ENCODE data around the gene KCNQ1. TPM values are rescaled to one million over a fixed set of nuclear protein-coding genes. Genes with fewer than 3 reads are reported as not detected.

The KCNQ1 gene
- total and polyA plus RNA-seq, 2 of the 13 experiments (the other 11 are each of a cell fraction or from before 2014, with no cell fraction given): 0.02 to 0.08 TPM

DNA sequence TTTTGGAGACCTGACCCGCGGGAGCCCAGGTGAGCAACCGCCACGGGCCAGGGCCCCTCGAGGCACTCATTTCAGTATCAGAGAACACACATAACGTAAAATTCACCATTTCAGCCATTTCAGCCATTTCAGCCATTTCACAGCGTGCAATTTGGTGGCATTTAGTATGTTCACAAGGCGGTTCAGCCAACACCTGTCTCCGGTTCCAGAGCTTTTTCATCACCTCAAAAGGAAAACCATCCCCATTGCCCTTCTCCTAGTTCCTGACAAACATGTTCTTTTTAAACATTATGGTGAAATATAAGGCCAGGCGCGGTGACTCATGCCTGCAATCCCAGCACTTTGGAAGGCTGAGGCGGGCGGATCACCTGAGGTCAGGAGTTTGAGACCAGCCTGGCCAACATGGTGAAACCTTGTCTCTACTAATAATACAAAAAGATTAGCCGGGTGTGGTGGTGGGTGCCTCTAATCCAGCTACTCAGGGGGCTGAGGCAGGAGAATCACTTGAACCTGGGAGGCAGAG lies 119.3 kb downstream of the KCNQ1 start (continued):
- TF ChIP-seq, protein P1, sequence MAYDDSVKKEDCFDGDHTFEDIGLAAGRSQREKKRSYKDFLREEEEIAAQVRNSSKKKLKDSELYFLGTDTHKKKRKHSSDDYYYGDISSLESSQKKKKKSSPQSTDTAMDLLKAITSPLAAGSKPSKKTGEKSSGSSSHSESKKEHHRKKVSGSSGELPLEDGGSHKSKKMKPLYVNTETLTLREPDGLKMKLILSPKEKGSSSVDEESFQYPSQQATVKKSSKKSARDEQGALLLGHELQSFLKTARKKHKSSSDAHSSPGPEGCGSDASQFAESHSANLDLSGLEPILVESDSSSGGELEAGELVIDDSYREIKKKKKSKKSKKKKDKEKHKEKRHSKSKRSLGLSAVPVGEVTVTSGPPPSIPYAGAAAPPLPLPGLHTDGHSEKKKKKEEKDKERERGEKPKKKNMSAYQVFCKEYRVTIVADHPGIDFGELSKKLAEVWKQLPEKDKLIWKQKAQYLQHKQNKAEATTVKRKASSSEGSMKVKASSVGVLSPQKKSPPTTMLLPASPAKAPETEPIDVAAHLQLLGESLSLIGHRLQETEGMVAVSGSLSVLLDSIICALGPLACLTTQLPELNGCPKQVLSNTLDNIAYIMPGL (CRISPR knock-in tag; IDR thresholded peaks at IDR 0.05; ENCODE audit: borderline replicate concordance in 1 of 2, low read depth in 1 of 2): peak in 1 of 2 experiments; percentile 12; a peak in 1 of 4 replicates
- no peak for TF ChIP-seq NCOR1 (IDR thresholded peaks at IDR 0.05; ENCODE audit: borderline replicate concordance, low read length)
- no peak for TF ChIP-seq IKZF4 (CRISPR knock-in tag; IDR thresholded peaks at IDR 0.05; ENCODE audit: borderline replicate concordance, low read depth, not compliant biosample characterization)
- TF ChIP-seq ZNF788 (CRISPR knock-in tag; IDR thresholded peaks at IDR 0.05; ENCODE audit: borderline replicate concordance): no peak
- no peak for TF ChIP-seq ARHGAP35 (CRISPR knock-in tag; IDR thresholded peaks at IDR 0.05; ENCODE audit: borderline replicate concordance)
- TF ChIP-seq, protein P2, sequence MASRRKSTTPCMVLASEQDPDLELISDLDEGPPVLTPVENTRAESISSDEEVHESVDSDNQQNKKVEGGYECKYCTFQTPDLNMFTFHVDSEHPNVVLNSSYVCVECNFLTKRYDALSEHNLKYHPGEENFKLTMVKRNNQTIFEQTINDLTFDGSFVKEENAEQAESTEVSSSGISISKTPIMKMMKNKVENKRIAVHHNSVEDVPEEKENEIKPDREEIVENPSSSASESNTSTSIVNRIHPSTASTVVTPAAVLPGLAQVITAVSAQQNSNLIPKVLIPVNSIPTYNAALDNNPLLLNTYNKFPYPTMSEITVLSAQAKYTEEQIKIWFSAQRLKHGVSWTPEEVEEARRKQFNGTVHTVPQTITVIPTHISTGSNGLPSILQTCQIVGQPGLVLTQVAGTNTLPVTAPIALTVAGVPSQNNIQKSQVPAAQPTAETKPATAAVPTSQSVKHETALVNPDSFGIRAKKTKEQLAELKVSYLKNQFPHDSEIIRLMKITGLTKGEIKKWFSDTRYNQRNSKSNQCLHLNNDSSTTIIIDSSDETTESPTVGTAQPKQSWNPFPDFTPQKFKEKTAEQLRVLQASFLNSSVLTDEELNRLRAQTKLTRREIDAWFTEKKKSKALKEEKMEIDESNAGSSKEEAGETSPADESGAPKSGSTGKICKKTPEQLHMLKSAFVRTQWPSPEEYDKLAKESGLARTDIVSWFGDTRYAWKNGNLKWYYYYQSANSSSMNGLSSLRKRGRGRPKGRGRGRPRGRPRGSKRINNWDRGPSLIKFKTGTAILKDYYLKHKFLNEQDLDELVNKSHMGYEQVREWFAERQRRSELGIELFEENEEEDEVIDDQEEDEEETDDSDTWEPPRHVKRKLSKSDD (CRISPR knock-in tag; IDR thresholded peaks at IDR 0.05; ENCODE audit: low read depth): no peak
- TF ChIP-seq ATF7-NPFF (CRISPR knock-in tag; IDR thresholded peaks at IDR 0.05; ENCODE audit: low read depth): no peak
- no peak for TF ChIP-seq KAT8 (CRISPR knock-in tag; IDR thresholded peaks at IDR 0.05)
- TF ChIP-seq ZBTB42 (CRISPR knock-in tag; IDR thresholded peaks at IDR 0.05): no peak
- TF ChIP-seq RBM39 (IDR thresholded peaks at IDR 0.05; ENCODE audit: low read depth, low read length, poor library complexity, severe bottlenecking): no peak
- no peak for TF ChIP-seq MXD4 (CRISPR knock-in tag; IDR thresholded peaks at IDR 0.05)
- no peak for TF ChIP-seq AGO1 (IDR thresholded peaks at IDR 0.05; ENCODE audit: low read depth, low read length, poor library complexity, severe bottlenecking)
- no peak for TF ChIP-seq ZNF354B (CRISPR knock-in tag; IDR thresholded peaks at IDR 0.05)
- no peak for TF ChIP-seq RXRA (CRISPR knock-in tag; IDR thresholded peaks at IDR 0.05)
- TF ChIP-seq, protein P3, sequence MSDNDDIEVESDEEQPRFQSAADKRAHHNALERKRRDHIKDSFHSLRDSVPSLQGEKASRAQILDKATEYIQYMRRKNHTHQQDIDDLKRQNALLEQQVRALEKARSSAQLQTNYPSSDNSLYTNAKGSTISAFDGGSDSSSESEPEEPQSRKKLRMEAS (IDR thresholded peaks at IDR 0.05): peak; percentile 39
- TF ChIP-seq ZNF607 (CRISPR knock-in tag; IDR thresholded peaks at IDR 0.05; ENCODE audit: borderline replicate concordance): no peak
- no peak for TF ChIP-seq ZSCAN20 (CRISPR knock-in tag; IDR thresholded peaks at IDR 0.05; ENCODE audit: borderline replicate concordance)
- no peak for TF ChIP-seq HMG20B (CRISPR knock-in tag; conservative IDR thresholded peaks at IDR 0.05)
- TF ChIP-seq JARID2 (CRISPR knock-in tag; IDR thresholded peaks at IDR 0.05; ENCODE audit: insufficient replicate concordance): no peak
- no peak for TF ChIP-seq ZNF331 (CRISPR knock-in tag; IDR thresholded peaks at IDR 0.05)
- TF ChIP-seq, protein P4, sequence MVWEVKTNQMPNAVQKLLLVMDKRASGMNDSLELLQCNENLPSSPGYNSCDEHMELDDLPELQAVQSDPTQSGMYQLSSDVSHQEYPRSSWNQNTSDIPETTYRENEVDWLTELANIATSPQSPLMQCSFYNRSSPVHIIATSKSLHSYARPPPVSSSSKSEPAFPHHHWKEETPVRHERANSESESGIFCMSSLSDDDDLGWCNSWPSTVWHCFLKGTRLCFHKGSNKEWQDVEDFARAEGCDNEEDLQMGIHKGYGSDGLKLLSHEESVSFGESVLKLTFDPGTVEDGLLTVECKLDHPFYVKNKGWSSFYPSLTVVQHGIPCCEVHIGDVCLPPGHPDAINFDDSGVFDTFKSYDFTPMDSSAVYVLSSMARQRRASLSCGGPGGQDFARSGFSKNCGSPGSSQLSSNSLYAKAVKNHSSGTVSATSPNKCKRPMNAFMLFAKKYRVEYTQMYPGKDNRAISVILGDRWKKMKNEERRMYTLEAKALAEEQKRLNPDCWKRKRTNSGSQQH (CRISPR knock-in tag; IDR thresholded peaks at IDR 0.05; ENCODE audit: low read depth): no peak
- no peak for TF ChIP-seq KAT2B (IDR thresholded peaks at IDR 0.05; ENCODE audit: borderline replicate concordance, low read depth, low read length)
- no peak; the same call in 1 of the 2 replicates for TF ChIP-seq RARA (CRISPR knock-in tag; IDR thresholded peaks at IDR 0.05)

Data from HepG2 (cell line).